ENCODE results near the gene PPP1R13B. TPM values are rescaled to one million over a fixed set of nuclear protein-coding genes. Genes with fewer than 3 reads are reported as not detected.

The PPP1R13B gene
- total and polyA plus RNA-seq, 7 experiments from 2014 or later, result 3.3 to 26.8 (median 16.9) TPM

DNA sequence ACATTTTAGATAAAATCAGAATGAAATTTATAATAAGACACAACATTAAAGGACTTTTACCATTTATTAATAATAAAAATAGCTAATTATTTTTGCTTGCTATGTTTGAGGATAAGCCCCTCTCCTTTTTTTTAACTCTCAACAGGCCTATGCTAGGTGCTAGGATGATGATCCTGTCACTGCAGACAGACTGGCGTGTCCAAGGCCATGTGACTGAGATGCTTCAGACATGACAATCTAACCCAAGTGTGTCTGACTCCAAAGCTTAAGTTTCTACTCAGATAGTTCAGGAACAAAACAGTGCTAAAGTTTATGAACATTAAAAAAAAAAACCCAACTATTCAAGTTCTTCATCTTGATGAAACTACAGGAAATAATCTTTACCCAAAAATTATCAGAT, 29.8 kb downstream of the PPP1R13B start:
- Histone ChIP-seq H3K27me3 (ENCODE audit: control insufficient read depth in 2 of 2, insufficient read depth in 2 of 2, low read length in 2 of 2) (no peaks in the 10 kb centered on the region), H3K27ac (ENCODE audit: low read depth, low read length) (no peak overlapping the region), H3K4me1 (ENCODE audit: control insufficient read depth in 2 of 2, insufficient read depth in 2 of 2, low read length in 2 of 2) (peaks cover 0 to 18% of the 10 kb centered on the region in 2 donors), H3K4me3 (ENCODE audit: low read length) (no peak overlapping the region), H3K36me3 (ENCODE audit: control insufficient read depth in 2 of 3, insufficient read depth in 3 of 3, low read length in 3 of 3) (no peaks in the 10 kb centered on the region), H3K9me3 (ENCODE audit: control insufficient read depth in 2 of 3, low read length in 3 of 3) (no peaks in the 10 kb centered on the region)
- ChIA-PET CTCF (interaction anchor here (0.6 to 1.4 kb wide), 7 partner anchors 8 to 1248 kb away, joined by 3 to 7 read pairs (median 5); no protein-coding TSS in a partner anchor), POLR2A (no interaction called here)
- peaks cover 0 to 7% (median 0%) of the 10 kb centered on the region in 5 donors for H3K27me3 Mint-ChIP-seq
- no peaks in the 10 kb centered on the region for H3K9me3 Mint-ChIP-seq
- intact Hi-C loops (cut with micrococcal nuclease), result no loop called here
- H3K4me3 Mint-ChIP-seq, result peak overlapping the region in 4 of 10 donors; percentile 18 to 53 (median 40)
- H3K36me3 Mint-ChIP-seq, result peaks cover 0 to 3% (median 0%) of the 10 kb centered on the region in 5 donors
- peaks cover 0 to 50% (median 46%) of the 10 kb centered on the region in 7 donors for H3K4me1 Mint-ChIP-seq
- no peak for ATAC-seq
- DNase-seq, result no peak
- H3K27ac Mint-ChIP-seq, result peak overlapping the region in 8 of 9 donors; percentile 32 to 82 (median 53)

DNA sequence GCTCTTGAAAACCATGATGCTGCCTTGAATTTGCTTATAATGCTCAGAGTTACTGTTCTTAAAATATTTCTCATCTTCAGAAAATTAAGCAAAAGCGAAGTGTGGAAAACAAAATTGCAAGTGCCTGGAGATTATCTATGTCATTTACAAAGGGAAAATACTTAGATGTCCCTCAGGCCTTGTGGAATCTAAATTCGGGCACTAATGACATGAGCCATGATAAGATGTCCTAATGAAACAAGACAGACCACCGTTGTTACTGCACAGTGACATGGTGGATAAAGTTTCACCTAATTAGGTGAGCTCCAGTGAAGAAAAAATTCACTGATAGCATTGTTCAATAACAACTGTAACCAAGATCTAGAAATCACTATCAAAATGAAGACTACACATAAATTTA, 30.4 kb downstream of the PPP1R13B start:
- no peak for DNase-seq
- Histone ChIP-seq H3K9me3 (ENCODE audit: control insufficient read depth in 2 of 3, low read length in 3 of 3) (no peaks in the 10 kb centered on the region), H3K4me1 (ENCODE audit: control insufficient read depth in 2 of 2, insufficient read depth in 2 of 2, low read length in 2 of 2) (peaks cover 0 to 18% of the 10 kb centered on the region in 2 donors), H3K4me3 (ENCODE audit: low read length) (no peak overlapping the region), H3K27me3 (ENCODE audit: control insufficient read depth in 2 of 2, insufficient read depth in 2 of 2, low read length in 2 of 2) (no peaks in the 10 kb centered on the region), H3K36me3 (ENCODE audit: control insufficient read depth in 2 of 3, insufficient read depth in 3 of 3, low read length in 3 of 3) (no peaks in the 10 kb centered on the region), H3K27ac (ENCODE audit: low read depth, low read length) (no peak overlapping the region)
- H3K9me3 Mint-ChIP-seq, result no peaks in the 10 kb centered on the region
- ATAC-seq, result no peak
- peaks cover 0 to 7% (median 0%) of the 10 kb centered on the region in 5 donors for H3K27me3 Mint-ChIP-seq
- H3K27ac Mint-ChIP-seq, result peak overlapping the region in 4 of 9 donors; percentile 14 to 67 (median 42)
- CTCF ChIA-PET, result interaction anchor here (0.6 to 1.4 kb wide), 8 partner anchors 8 to 151 kb away, joined by 3 to 7 read pairs (median 3); no protein-coding TSS in a partner anchor
- H3K4me1 Mint-ChIP-seq, result peaks cover 0 to 50% (median 46%) of the 10 kb centered on the region in 7 donors
- intact Hi-C loops (cut with micrococcal nuclease), result no loop called here
- POLR2A ChIA-PET, result no interaction called here
- peak overlapping the region in 1 of 10 donors; percentile 1 for H3K4me3 Mint-ChIP-seq
- H3K36me3 Mint-ChIP-seq, result peaks cover 0 to 3% (median 0%) of the 10 kb centered on the region in 5 donors

DNA sequence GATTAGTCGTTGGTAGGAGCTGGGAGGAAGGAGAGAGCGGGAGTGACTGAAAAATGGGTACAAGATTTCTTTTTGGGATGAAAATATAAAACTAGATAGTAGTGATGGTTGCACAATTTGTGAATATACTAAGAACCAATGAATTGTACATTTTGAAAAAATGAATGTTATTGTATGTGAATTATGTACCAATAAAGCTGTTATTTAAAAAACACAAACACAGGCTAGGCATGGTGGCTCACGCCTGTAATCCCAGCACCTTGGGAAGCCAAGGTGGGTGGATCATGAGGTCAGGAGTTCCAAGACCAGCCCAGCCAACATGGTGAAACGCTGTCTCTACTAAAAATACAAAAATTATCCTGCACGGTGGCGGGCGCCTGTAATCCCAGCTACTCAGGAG, 32.1 kb downstream of the PPP1R13B start:
- H3K27me3 Mint-ChIP-seq, result no peaks in the 10 kb centered on the region
- DNase-seq (no peak), ATAC-seq (no peak)
- no peak overlapping the region for H3K4me3 Mint-ChIP-seq
- H3K4me1 ChIP-seq (ENCODE audit: control insufficient read depth in 2 of 2, insufficient read depth in 2 of 2, low read length in 2 of 2), result peaks cover 0 to 12% of the 10 kb centered on the region in 2 donors
- H3K27ac Mint-ChIP-seq, result no peak overlapping the region
- no peak overlapping the region for H3K4me3 ChIP-seq (ENCODE audit: low read length)
- peaks cover 0 to 3% (median 0%) of the 10 kb centered on the region in 5 donors for H3K36me3 Mint-ChIP-seq
- no peaks in the 10 kb centered on the region for H3K9me3 ChIP-seq (ENCODE audit: control insufficient read depth in 2 of 3, low read length in 3 of 3)
- no peaks in the 10 kb centered on the region for H3K27me3 ChIP-seq (ENCODE audit: control insufficient read depth in 2 of 2, insufficient read depth in 2 of 2, low read length in 2 of 2)
- CTCF ChIA-PET, result interaction anchor here (0.7 to 1.7 kb wide), 3 partner anchors 95 to 740 kb away, joined by 3 to 6 read pairs (median 5); no protein-coding TSS in a partner anchor
- H3K4me1 Mint-ChIP-seq, result peaks cover 0 to 40% (median 35%) of the 10 kb centered on the region in 7 donors
- no peak overlapping the region for H3K27ac ChIP-seq (ENCODE audit: low read depth, low read length)
- intact Hi-C loops (cut with micrococcal nuclease), result no loop called here
- H3K36me3 ChIP-seq (ENCODE audit: control insufficient read depth in 2 of 3, insufficient read depth in 3 of 3, low read length in 3 of 3), result no peaks in the 10 kb centered on the region
- no peaks in the 10 kb centered on the region for H3K9me3 Mint-ChIP-seq
- POLR2A ChIA-PET, result interaction anchor here (1.4 kb wide), 1 partner anchor 95 kb away, joined by 3 read pairs; no protein-coding TSS in a partner anchor

DNA sequence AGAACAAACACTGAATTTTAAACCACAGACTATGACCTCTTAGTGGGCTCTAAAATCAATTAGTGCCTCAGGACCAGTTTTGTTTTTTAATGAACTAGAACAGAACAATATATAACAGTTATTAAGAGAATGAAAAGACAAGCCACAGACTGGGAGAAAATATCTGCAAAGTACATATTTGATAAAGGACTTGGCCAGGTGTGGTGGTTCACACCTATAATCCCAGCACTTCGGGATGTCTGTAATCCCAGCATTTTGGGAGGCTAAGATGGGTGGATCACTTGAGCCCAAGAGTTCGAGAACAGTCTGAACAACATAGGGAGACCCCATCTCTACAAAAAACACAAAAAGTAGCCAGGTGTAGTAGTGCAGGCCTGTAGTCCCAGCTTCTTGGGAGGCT, 36.2 kb downstream of the PPP1R13B start:
- H3K9me3 ChIP-seq (ENCODE audit: control insufficient read depth in 2 of 3, low read length in 3 of 3), result no peaks in the 10 kb centered on the region
- ChIA-PET POLR2A (interaction anchor here (0.6 kb wide), 1 partner anchor 98 kb away, joined by 3 read pairs; no protein-coding TSS in a partner anchor), CTCF (interaction anchor here (0.6 to 1.1 kb wide), 2 partner anchors 100 to 121 kb away, joined by 3 to 5 read pairs; no protein-coding TSS in a partner anchor)
- H3K36me3 ChIP-seq (ENCODE audit: control insufficient read depth in 2 of 3, insufficient read depth in 3 of 3, low read length in 3 of 3), result no peaks in the 10 kb centered on the region
- no peak overlapping the region for H3K4me3 ChIP-seq (ENCODE audit: low read length)
- ATAC-seq (no peak), DNase-seq (no peak)
- no peaks in the 10 kb centered on the region for H3K9me3 Mint-ChIP-seq
- H3K4me1 ChIP-seq (ENCODE audit: control insufficient read depth in 2 of 2, insufficient read depth in 2 of 2, low read length in 2 of 2), result no peaks in the 10 kb centered on the region
- H3K27me3 ChIP-seq (ENCODE audit: control insufficient read depth in 2 of 2, insufficient read depth in 2 of 2, low read length in 2 of 2), result no peaks in the 10 kb centered on the region
- intact Hi-C loops (cut with micrococcal nuclease), result no loop called here
- H3K36me3 Mint-ChIP-seq, result peaks cover 0 to 3% (median 0%) of the 10 kb centered on the region in 5 donors
- H3K27ac ChIP-seq (ENCODE audit: low read depth, low read length), result no peak overlapping the region
- H3K27me3 Mint-ChIP-seq, result no peaks in the 10 kb centered on the region
- H3K4me3 Mint-ChIP-seq, result no peak overlapping the region
- H3K27ac Mint-ChIP-seq, result no peak overlapping the region
- H3K4me1 Mint-ChIP-seq, result peaks cover 0 to 18% (median 8%) of the 10 kb centered on the region in 7 donors

DNA sequence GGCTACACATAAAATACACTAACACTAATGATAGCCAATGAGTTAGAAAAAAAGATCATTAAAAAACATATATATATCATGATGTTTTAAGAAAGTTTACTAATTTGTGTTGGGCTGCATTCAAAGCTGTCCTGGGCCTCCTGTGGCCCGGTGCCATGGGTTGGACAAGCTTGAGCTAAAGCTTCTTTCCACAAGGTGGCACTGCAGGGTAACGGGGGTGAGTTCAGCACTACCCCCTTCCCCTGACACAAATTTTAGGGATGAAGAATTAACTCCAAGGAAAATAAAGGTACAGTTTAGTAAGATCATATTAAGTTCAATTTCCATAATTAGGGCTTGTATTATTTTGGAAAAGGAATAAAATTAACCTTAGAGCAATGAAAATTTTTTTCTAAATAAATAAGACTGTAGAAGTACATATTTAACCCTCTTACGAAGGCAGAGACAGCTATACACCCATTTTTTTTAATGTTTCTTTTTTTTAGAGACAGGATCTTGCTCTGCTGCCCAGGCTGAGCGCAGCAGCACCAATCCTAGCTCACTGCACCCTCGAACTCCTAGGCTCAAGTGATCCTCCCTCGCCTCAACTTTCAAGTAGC, 38.9 kb downstream of the PPP1R13B start:
- CTCF ChIA-PET, result interaction anchor here (0.6 to 5.5 kb wide), 15 partner anchors 12 to 1837 kb away, joined by 3 to 90 read pairs (median 4); no protein-coding TSS in a partner anchor
- POLR2A ChIA-PET, result interaction anchor here (1.0 to 1.8 kb wide), 2 partner anchors 101 to 112 kb away, joined by 4 to 7 read pairs; no protein-coding TSS in a partner anchor
- H3K27ac Mint-ChIP-seq, result no peak overlapping the region

DNA sequence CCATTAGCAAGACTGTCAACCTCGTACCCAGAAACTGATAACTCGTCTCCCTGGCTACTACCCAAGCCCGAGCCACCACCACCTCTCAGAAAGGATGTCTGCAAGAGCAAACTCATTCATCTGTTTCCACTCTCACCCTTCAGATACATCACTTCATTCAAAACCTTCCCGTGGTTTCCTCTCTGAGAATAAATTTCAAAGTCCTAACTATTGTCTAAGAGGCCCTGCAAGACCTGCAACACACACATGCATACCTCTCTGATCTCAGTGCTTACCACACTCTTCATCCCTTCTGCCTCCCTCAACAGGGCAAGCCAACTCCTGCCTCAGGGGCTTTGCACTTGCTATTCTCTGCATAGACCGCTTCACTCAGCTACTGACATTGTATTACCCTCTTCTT, 40.6 kb downstream of the PPP1R13B start:
- Histone ChIP-seq H3K9me3 (ENCODE audit: control insufficient read depth in 2 of 3, low read length in 3 of 3) (no peaks in the 10 kb centered on the region), H3K4me1 (ENCODE audit: control insufficient read depth in 2 of 2, insufficient read depth in 2 of 2, low read length in 2 of 2) (no peaks in the 10 kb centered on the region), H3K27ac (ENCODE audit: low read depth, low read length) (no peak overlapping the region), H3K36me3 (ENCODE audit: control insufficient read depth in 2 of 3, insufficient read depth in 3 of 3, low read length in 3 of 3) (no peaks in the 10 kb centered on the region), H3K4me3 (ENCODE audit: low read length) (no peak overlapping the region), H3K27me3 (ENCODE audit: control insufficient read depth in 2 of 2, insufficient read depth in 2 of 2, low read length in 2 of 2) (no peaks in the 10 kb centered on the region)
- Mint-ChIP-seq H3K9me3 (no peaks in the 10 kb centered on the region), H3K4me1 (peaks cover 3 to 18% (median 6%) of the 10 kb centered on the region in 7 donors), H3K27ac (no peak overlapping the region), H3K4me3 (no peak overlapping the region), H3K36me3 (no peaks in the 10 kb centered on the region), H3K27me3 (no peaks in the 10 kb centered on the region)
- intact Hi-C loops (cut with micrococcal nuclease), result loop anchor here in 1 of 2 donors (5.0 kb wide), 1 partner anchor 235 kb away; no protein-coding TSS in a partner anchor
- POLR2A ChIA-PET, result no interaction called here
- CTCF ChIA-PET, result interaction anchor here (1.5 to 5.5 kb wide), 5 partner anchors 94 to 174 kb away, joined by 4 to 90 read pairs (median 9); a partner anchor contains a TSS
- DNase-seq, result no peak
- no peak for ATAC-seq

More for the DNA sequence above, 38.9 kb downstream of the PPP1R13B start:
- Mint-ChIP-seq H3K27me3 (no peaks in the 10 kb centered on the region), H3K9me3 (no peaks in the 10 kb centered on the region), H3K36me3 (no peaks in the 10 kb centered on the region), H3K4me3 (no peak overlapping the region), H3K4me1 (peaks cover 3 to 18% (median 6%) of the 10 kb centered on the region in 7 donors)
- ATAC-seq, result peak; percentile 82
- Histone ChIP-seq H3K27ac (ENCODE audit: low read depth, low read length) (no peak overlapping the region), H3K4me3 (ENCODE audit: low read length) (no peak overlapping the region), H3K4me1 (ENCODE audit: control insufficient read depth in 2 of 2, insufficient read depth in 2 of 2, low read length in 2 of 2) (no peaks in the 10 kb centered on the region), H3K27me3 (ENCODE audit: control insufficient read depth in 2 of 2, insufficient read depth in 2 of 2, low read length in 2 of 2) (no peaks in the 10 kb centered on the region), H3K36me3 (ENCODE audit: control insufficient read depth in 2 of 3, insufficient read depth in 3 of 3, low read length in 3 of 3) (no peaks in the 10 kb centered on the region), H3K9me3 (ENCODE audit: control insufficient read depth in 2 of 3, low read length in 3 of 3) (no peaks in the 10 kb centered on the region)
- DNase-seq, result peak; percentile 20 to 71 (median 63)
- intact Hi-C loops (cut with micrococcal nuclease), result loop anchor here (1.0 to 5.0 kb wide), 4 partner anchors 102 to 270 kb away; no protein-coding TSS in a partner anchor

Data from naive thymus-derived CD4-positive, alpha-beta T cell (primary cell).